Astrocyte (in vitro differentiated cells and primary cell): ENCODE results near the gene HOXA6. TPM values are rescaled to one million over a fixed set of nuclear protein-coding genes. Genes with fewer than 3 reads are reported as not detected.

Source experiments
- DNase-seq: peaks from one replicate; pipeline ENCODE4 v3.0.0-alpha.2; 2010; ENCODE audit warnings: low read depth
- FAIRE-seq: peaks from 2 replicates; lab custom pipeline; 2011; peaks lifted over from hg19 to GRCh38; lab: Jason Lieb, UNC
- H2AFZ ChIP-seq: 2 replicates; pipeline ENCODE4 v1.6.0; 2012; ENCODE audit warnings: low read depth, low read length, inconsistent platforms
- H3K27ac ChIP-seq: 2 replicates; pipeline ENCODE4 v1.5.1; 2011; ENCODE audit warnings: low read depth, low read length, inconsistent platforms
- H3K27me3 ChIP-seq: 2 replicates; pipeline ENCODE4 v1.6.0; 2011; ENCODE audit warnings: low read length, inconsistent platforms; ENCODE audit not compliant: insufficient read depth
- H3K36me3 ChIP-seq: 2 replicates; pipeline ENCODE4 v1.5.1; 2011; ENCODE audit warnings: low read length, inconsistent platforms; ENCODE audit not compliant: insufficient read depth
- H3K4me1 ChIP-seq: 2 replicates; pipeline ENCODE4 v1.5.1; 2011; ENCODE audit warnings: low read length, inconsistent platforms; ENCODE audit not compliant: insufficient read depth
- H3K4me2 ChIP-seq: 2 replicates; pipeline ENCODE4 v1.6.0; 2012; ENCODE audit warnings: low read length, inconsistent platforms
- H3K4me3 ChIP-seq: 2 replicates; pipeline ENCODE4 v1.5.1; 2011; ENCODE audit warnings: low read depth, mild to moderate bottlenecking, low read length, inconsistent platforms; ENCODE audit not compliant: insufficient read depth
- H3K79me2 ChIP-seq: 2 replicates; pipeline ENCODE4 v1.6.0; 2012; ENCODE audit warnings: mild to moderate bottlenecking, low read length, inconsistent platforms; ENCODE audit not compliant: insufficient read depth
- H3K9ac ChIP-seq: 2 replicates; pipeline ENCODE4 v1.6.0; 2012; ENCODE audit warnings: mild to moderate bottlenecking, low read length, inconsistent platforms
- H3K9me3 ChIP-seq: 2 replicates; pipeline ENCODE4 v1.5.1; 2012; ENCODE audit warnings: low read depth, mild to moderate bottlenecking, low read length, inconsistent platforms; ENCODE audit not compliant: insufficient read depth
- H4K20me1 ChIP-seq: 2 replicates; pipeline ENCODE4 v1.6.0; 2012; ENCODE audit warnings: low read length, inconsistent platforms; ENCODE audit not compliant: insufficient read depth
- H3K27ac Mint-ChIP-seq: one replicate; pipeline ENCODE4 v1.8.0; 2021; ENCODE audit warnings: mild to moderate bottlenecking, mixed read lengths; ENCODE audit not compliant: unreplicated experiment
- H3K27me3 Mint-ChIP-seq: one replicate; pipeline ENCODE4 v1.8.0; 2021; ENCODE audit warnings: low read depth, mixed read lengths; ENCODE audit not compliant: unreplicated experiment
- H3K36me3 Mint-ChIP-seq: one replicate; pipeline ENCODE4 v1.8.0; 2021; ENCODE audit warnings: low read depth, mixed read lengths; ENCODE audit not compliant: unreplicated experiment
- H3K4me1 Mint-ChIP-seq: one replicate; pipeline ENCODE4 v1.8.0; 2021; ENCODE audit warnings: low read depth, mixed read lengths; ENCODE audit not compliant: unreplicated experiment
- H3K4me3 Mint-ChIP-seq: one replicate; pipeline ENCODE4 v1.8.0; 2021; ENCODE audit warnings: mild to moderate bottlenecking, moderate library complexity, mixed read lengths; ENCODE audit not compliant: unreplicated experiment
- H3K9me3 Mint-ChIP-seq: one replicate; pipeline ENCODE4 v1.8.0; 2021; ENCODE audit warnings: mild to moderate bottlenecking, mixed read lengths; ENCODE audit not compliant: unreplicated experiment
- EZH2 ChIP-seq: IDR thresholded peaks from 2 replicates; pipeline ENCODE4 v1.6.1; 2012; ENCODE audit warnings: mild to moderate bottlenecking, low read length, inconsistent platforms; ENCODE audit not compliant: insufficient read depth
- total RNA-seq: library from RNA; stranded (reverse); gene quantifications from 2 replicates; pipeline ENCODE4 v1.2.1, GENCODE V29; 2021
- TF ChIP-seq, protein P1 (sequence below): IDR thresholded peaks from 2 replicates; pipeline ENCODE4 v1.5.1; 2011; ENCODE audit warnings: low read depth, mild to moderate bottlenecking, inconsistent platforms, low read length, moderate library complexity; ENCODE audit not compliant: insufficient read depth

The HOXA6 gene
- total RNA-seq, 1 donor from 2014 or later: not detected

DNA sequence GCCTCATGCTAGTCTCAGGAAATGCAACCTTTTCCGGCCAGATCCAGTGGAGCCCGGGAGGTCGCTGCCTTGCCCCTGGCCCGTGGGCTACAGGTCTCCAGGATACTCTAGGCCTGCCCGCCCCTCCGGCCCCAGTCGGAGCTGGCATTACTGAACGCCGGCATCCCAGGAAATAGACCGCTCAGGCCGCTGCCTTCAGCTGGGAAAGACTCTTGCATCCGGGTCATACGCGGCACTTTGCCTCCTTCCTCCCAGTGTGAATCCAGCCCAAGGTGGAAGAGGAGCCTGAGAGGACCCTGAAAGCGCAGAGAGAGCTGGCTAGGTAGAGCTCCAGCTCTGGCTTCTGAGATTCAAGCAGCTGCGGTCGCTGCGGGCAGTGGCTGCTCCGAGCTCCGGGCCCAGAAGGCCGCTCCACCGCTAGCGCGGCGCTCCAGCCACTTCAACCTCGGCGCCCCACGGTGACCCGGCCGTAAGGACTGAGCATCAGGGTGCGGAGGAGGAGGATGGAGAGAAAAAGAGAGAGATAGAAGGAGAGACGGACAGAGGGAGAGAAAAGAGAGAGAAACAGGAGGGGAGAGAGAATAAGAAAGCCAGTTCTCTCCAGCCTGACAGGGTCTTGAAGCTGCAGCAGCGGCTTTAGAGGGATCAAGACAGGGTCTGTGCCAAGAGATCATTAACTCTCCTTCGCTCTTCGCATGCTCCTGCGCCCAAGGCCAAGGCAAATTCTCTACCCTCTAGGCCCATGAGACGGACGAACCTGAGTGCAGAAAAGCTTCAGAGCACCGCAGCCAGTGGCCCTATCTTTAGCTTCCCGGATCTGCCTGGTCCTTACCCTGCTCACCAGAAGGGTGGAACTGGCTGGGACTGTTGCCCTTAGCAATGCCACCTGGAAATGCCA, 28.3 kb upstream of the HOXA6 start:
- Mint-ChIP-seq H3K4me3 (no peak overlapping the region), H3K36me3 (no peaks in the 10 kb centered on the region), H3K27me3 (peaks cover 77% of the 10 kb centered on the region), H3K4me1 (no peaks in the 10 kb centered on the region), H3K27ac (no peak overlapping the region), H3K9me3 (peaks cover 35% of the 10 kb centered on the region)
- H2AFZ ChIP-seq: no peak overlapping the region
- peaks cover 8% of the 10 kb centered on the region for H3K4me1 ChIP-seq
- no peaks in the 10 kb centered on the region for H3K36me3 ChIP-seq
- no peak overlapping the region for H3K27ac ChIP-seq
- TF ChIP-seq, protein P1, sequence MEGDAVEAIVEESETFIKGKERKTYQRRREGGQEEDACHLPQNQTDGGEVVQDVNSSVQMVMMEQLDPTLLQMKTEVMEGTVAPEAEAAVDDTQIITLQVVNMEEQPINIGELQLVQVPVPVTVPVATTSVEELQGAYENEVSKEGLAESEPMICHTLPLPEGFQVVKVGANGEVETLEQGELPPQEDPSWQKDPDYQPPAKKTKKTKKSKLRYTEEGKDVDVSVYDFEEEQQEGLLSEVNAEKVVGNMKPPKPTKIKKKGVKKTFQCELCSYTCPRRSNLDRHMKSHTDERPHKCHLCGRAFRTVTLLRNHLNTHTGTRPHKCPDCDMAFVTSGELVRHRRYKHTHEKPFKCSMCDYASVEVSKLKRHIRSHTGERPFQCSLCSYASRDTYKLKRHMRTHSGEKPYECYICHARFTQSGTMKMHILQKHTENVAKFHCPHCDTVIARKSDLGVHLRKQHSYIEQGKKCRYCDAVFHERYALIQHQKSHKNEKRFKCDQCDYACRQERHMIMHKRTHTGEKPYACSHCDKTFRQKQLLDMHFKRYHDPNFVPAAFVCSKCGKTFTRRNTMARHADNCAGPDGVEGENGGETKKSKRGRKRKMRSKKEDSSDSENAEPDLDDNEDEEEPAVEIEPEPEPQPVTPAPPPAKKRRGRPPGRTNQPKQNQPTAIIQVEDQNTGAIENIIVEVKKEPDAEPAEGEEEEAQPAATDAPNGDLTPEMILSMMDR: no peak
- peak; percentile 71 for TF ChIP-seq EZH2
- H3K27me3 ChIP-seq: peaks cover 95% of the 10 kb centered on the region
- H3K4me3 ChIP-seq: no peak overlapping the region
- FAIRE-seq (no peak), DNase-seq (no peak)
- peaks cover 10% of the 10 kb centered on the region for H3K9me3 ChIP-seq
- no peaks in the 10 kb centered on the region for H3K79me2 ChIP-seq
- H4K20me1 ChIP-seq: peaks cover 6% of the 10 kb centered on the region
- no peak overlapping the region for H3K9ac ChIP-seq
- H3K4me2 ChIP-seq: no peak overlapping the region

DNA sequence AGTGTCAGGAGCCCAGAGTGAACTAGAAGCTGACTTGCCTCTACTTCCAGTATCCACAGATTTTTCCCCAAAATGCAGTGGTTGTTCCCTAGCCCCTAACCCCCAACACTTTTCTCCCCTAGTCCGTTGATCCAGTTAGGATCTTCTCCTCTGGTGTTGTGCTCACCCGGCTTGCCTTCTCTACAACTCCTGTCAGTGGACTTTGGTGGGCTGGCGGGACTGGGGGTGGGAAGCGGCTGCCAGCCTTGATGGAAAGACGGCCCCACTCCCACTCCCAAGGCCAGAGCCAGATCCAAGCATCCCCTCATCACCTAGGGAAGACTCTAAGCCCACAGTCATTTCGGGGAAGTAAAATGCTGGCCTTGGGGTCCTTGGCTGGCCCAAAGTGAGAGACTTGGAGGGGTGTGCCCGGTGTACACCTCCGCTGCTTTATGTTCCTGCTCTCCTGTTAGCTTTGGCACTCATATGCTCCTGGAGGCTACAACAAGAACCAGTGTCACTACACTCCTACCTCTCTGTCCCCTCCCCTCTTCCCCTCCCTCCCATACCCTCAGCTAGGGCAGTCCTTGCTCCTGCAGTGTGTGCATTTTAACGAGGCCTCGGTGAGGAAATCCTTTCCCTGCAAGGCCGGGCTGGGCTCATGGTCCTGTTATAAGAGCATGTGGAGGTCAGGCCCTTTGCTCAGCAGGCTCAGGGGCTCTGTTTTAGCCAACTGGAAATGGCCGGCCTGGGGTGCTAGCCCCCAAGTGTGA, 27.5 kb upstream of the HOXA6 start:
- no peak overlapping the region for H3K27ac ChIP-seq
- Mint-ChIP-seq H3K27ac (peak overlapping the region; percentile 12), H3K4me1 (no peaks in the 10 kb centered on the region), H3K4me3 (no peak overlapping the region), H3K27me3 (peaks cover 78% of the 10 kb centered on the region), H3K36me3 (no peaks in the 10 kb centered on the region), H3K9me3 (peaks cover 34% of the 10 kb centered on the region)
- H4K20me1 ChIP-seq: peaks cover 6% of the 10 kb centered on the region
- H3K27me3 ChIP-seq: peaks cover 95% of the 10 kb centered on the region
- peaks cover 8% of the 10 kb centered on the region for H3K4me1 ChIP-seq
- TF ChIP-seq, protein P1: no peak
- peak; percentile 38 for TF ChIP-seq EZH2
- peaks cover 10% of the 10 kb centered on the region for H3K9me3 ChIP-seq
- H3K9ac ChIP-seq: no peak overlapping the region
- FAIRE-seq (no peak), DNase-seq (no peak)
- H3K4me2 ChIP-seq: no peak overlapping the region
- H2AFZ ChIP-seq: no peak overlapping the region
- no peak overlapping the region for H3K4me3 ChIP-seq
- H3K79me2 ChIP-seq: no peaks in the 10 kb centered on the region
- H3K36me3 ChIP-seq: no peaks in the 10 kb centered on the region
